WTC11 (cell line): ENCODE measurements around the gene NIPA2. TPM values are rescaled to one million over a fixed set of nuclear protein-coding genes. Genes with fewer than 3 reads are reported as not detected.
A peak's percentile ranks its signal among the peaks of the same experiment; 100 is the strongest.

Experiments
- ATAC-seq: fragments of 200-7000 bp; cut with Tn5 transposase; 2 replicates; pipeline ENCODE4 v1.10.0; 2021; ENCODE audit warnings: mild to moderate bottlenecking, moderate library complexity
- CTCF ChIA-PET: fragments of 300-600 bp; sonication (Branson Sonifier 250); formaldehyde crosslinking; loops from one replicate; lab custom pipeline; 2021; ENCODE audit warnings: antibody characterized with exemption; lab: Charles Lee
- POLR2A ChIA-PET: fragments of 350-600 bp; sonication (Branson Sonifier 250); formaldehyde crosslinking; loops from one replicate; lab custom pipeline; 2021; ENCODE audit warnings: antibody characterized with exemption; lab: Charles Lee
- DNase-seq: peaks from one replicate; pipeline ENCODE4 v3.0.0; 2021; ENCODE audit warnings: low spot score
- H3K27ac Mint-ChIP-seq: 2 replicates; pipeline ENCODE4 v1.8.0; 2021; ENCODE audit warnings: mixed read lengths
- H3K27me3 Mint-ChIP-seq: 2 replicates; pipeline ENCODE4 v1.8.0; 2021; ENCODE audit warnings: low read depth, mild to moderate bottlenecking, moderate library complexity, mixed read lengths
- H3K36me3 Mint-ChIP-seq: 2 replicates; pipeline ENCODE4 v1.8.0; 2021; ENCODE audit warnings: mixed read lengths
- H3K4me1 Mint-ChIP-seq: 2 replicates; pipeline ENCODE4 v1.8.0; 2022; ENCODE audit warnings: mixed read lengths
- H3K4me3 Mint-ChIP-seq: 2 replicates; pipeline ENCODE4 v1.8.0; 2021; ENCODE audit warnings: mild to moderate bottlenecking, moderate library complexity, mixed read lengths
- H3K9me3 Mint-ChIP-seq: 2 replicates; pipeline ENCODE4 v1.8.0; 2021; ENCODE audit warnings: mixed read lengths
- ATF6 ChIP-seq: sonication (generic); formaldehyde crosslinking; IDR thresholded peaks from 2 replicates; pipeline ENCODE4 v1.8.1; 2023; ENCODE audit warnings: mild to moderate bottlenecking, missing genetic modification reagents
- CREM ChIP-seq: sonication (generic); formaldehyde crosslinking; IDR thresholded peaks from 2 replicates; pipeline ENCODE4 v1.8.1; 2022; ENCODE audit warnings: mild to moderate bottlenecking, missing genetic modification reagents, moderate library complexity
- EMX1 ChIP-seq: fragments of 250-450 bp; sonication (Bioruptor Pico); IDR thresholded peaks from 2 replicates; pipeline ENCODE4 v1.8.0; 2021; ENCODE audit warnings: mild to moderate bottlenecking
- ESRRA ChIP-seq: sonication (generic); formaldehyde crosslinking; IDR thresholded peaks from 2 replicates; pipeline ENCODE4 v1.8.1; 2022; ENCODE audit warnings: mild to moderate bottlenecking, missing genetic modification reagents, borderline replicate concordance
- GTF2I ChIP-seq: fragments of 250-450 bp; sonication (Bioruptor Pico); conservative IDR thresholded peaks from 2 replicates; pipeline ENCODE4 v1.4.0; 2021; ENCODE audit warnings: mild to moderate bottlenecking
- IRF1 ChIP-seq: sonication (generic); formaldehyde crosslinking; IDR thresholded peaks from 2 replicates; pipeline ENCODE4 v1.8.0; 2023; ENCODE audit warnings: missing genetic modification reagents
- MYBL2 ChIP-seq: sonication (generic); formaldehyde crosslinking; IDR thresholded peaks from 2 replicates; pipeline ENCODE4 v1.8.1; 2023; ENCODE audit warnings: mild to moderate bottlenecking, moderate library complexity, missing genetic modification reagents
- ZNF232 ChIP-seq: sonication (generic); formaldehyde crosslinking; IDR thresholded peaks from 2 replicates; pipeline ENCODE4 v1.8.0; 2022; ENCODE audit warnings: mild to moderate bottlenecking, missing genetic modification reagents
- ZNF263 ChIP-seq: sonication (generic); formaldehyde crosslinking; IDR thresholded peaks from 2 replicates; pipeline ENCODE4 v1.8.1; 2022; ENCODE audit warnings: low read depth, mild to moderate bottlenecking, moderate library complexity, missing genetic modification reagents
- ZNF281 ChIP-seq: sonication (generic); formaldehyde crosslinking; IDR thresholded peaks from 2 replicates; pipeline ENCODE4 v1.8.0; 2023; ENCODE audit warnings: mild to moderate bottlenecking, missing genetic modification reagents
- ZNF396 ChIP-seq: fragments of 250-450 bp; sonication (Bioruptor Pico); IDR thresholded peaks from 2 replicates; pipeline ENCODE4 v1.8.0; 2021; ENCODE audit warnings: mild to moderate bottlenecking, moderate library complexity, borderline replicate concordance
- ZNF532 ChIP-seq: fragments of 250-450 bp; sonication (Bioruptor Pico); IDR thresholded peaks from 2 replicates; pipeline ENCODE4 v1.9.0; 2021; ENCODE audit warnings: mild to moderate bottlenecking, borderline replicate concordance
- total RNA-seq: library from RNA; stranded (reverse); gene quantifications from 3 replicates; pipeline ENCODE4 v1.2.3, GENCODE V29; 2021
- TF ChIP-seq, protein P1 (sequence below): sonication (generic); formaldehyde crosslinking; IDR thresholded peaks from 2 replicates; pipeline ENCODE4 v1.8.1; 2022; ENCODE audit warnings: low read depth, mild to moderate bottlenecking, moderate library complexity, missing genetic modification reagents, borderline replicate concordance
- TF ChIP-seq, protein P2 (sequence below): sonication (generic); formaldehyde crosslinking; IDR thresholded peaks from 2 replicates; pipeline ENCODE4 v1.8.0; 2023; ENCODE audit warnings: missing genetic modification reagents, mild to moderate bottlenecking, borderline replicate concordance
- TF ChIP-seq, protein P3 (sequence below): sonication (generic); formaldehyde crosslinking; conservative IDR thresholded peaks from 2 replicates; pipeline ENCODE4 v1.8.1; 2022; ENCODE audit warnings: mild to moderate bottlenecking, missing genetic modification reagents

The NIPA2 gene
- total RNA-seq, 1 experiment from 2014 or later = 79.5 TPM

- no peak for ATAC-seq
- Mint-ChIP-seq H3K27me3 (no peaks in the 10 kb centered on the region), H3K4me3 (no peak overlapping the region), H3K27ac (peak overlapping the region; percentile 45; the same call in 1 of the 2 replicates), H3K36me3 (peaks cover 41% of the 10 kb centered on the region), H3K9me3 (no peaks in the 10 kb centered on the region), H3K4me1 (peaks cover 3% of the 10 kb centered on the region; the same call in 1 of the 2 replicates)
- ChIA-PET CTCF (no interaction called here), POLR2A (no interaction called here)
- no peak for DNase-seq
- no peak for TF ChIP-seq EMX1 (CRISPR knock-in tag)
- TF ChIP-seq, protein P1, sequence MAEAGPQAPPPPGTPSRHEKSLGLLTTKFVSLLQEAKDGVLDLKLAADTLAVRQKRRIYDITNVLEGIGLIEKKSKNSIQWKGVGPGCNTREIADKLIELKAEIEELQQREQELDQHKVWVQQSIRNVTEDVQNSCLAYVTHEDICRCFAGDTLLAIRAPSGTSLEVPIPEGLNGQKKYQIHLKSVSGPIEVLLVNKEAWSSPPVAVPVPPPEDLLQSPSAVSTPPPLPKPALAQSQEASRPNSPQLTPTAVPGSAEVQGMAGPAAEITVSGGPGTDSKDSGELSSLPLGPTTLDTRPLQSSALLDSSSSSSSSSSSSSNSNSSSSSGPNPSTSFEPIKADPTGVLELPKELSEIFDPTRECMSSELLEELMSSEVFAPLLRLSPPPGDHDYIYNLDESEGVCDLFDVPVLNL (CRISPR knock-in tag) = no peak
- no peak for TF ChIP-seq ZNF396 (CRISPR knock-in tag)
- TF ChIP-seq MYBL2 (CRISPR knock-in tag) = no peak
- no peak for TF ChIP-seq ZNF232 (CRISPR knock-in tag)
- no peak for TF ChIP-seq CREM
- no peak for TF ChIP-seq ZNF532 (CRISPR knock-in tag)
Observed at GRCh38 chr15:22916606-22917350, 78.3 kb downstream of the NIPA2 start.

GRCh38 chr15:22917556-22917955 is 79.1 kb downstream of the NIPA2 start:
- ATAC-seq = no peak
- no peak for DNase-seq
- H3K27me3 Mint-ChIP-seq = no peaks in the 10 kb centered on the region
- no peaks in the 10 kb centered on the region for H3K9me3 Mint-ChIP-seq
- H3K27ac Mint-ChIP-seq = peak overlapping the region; percentile 45; the same call in 1 of the 2 replicates
- peaks cover 3% of the 10 kb centered on the region; the same call in 1 of the 2 replicates for H3K4me1 Mint-ChIP-seq
- no peak overlapping the region for H3K4me3 Mint-ChIP-seq
- POLR2A ChIA-PET = interaction anchor here (0.6 kb wide), 1 partner anchor 21 kb away, joined by 8 read pairs; no protein-coding TSS in a partner anchor
- CTCF ChIA-PET = no interaction called here
- peaks cover 37% of the 10 kb centered on the region for H3K36me3 Mint-ChIP-seq
- TF ChIP-seq ATF6 (CRISPR knock-in tag) (no peak), IRF1 (CRISPR knock-in tag) (no peak), ESRRA (CRISPR knock-in tag) (no peak), GTF2I (no peak), ZNF263 (CRISPR knock-in tag) (no peak), ZNF281 (CRISPR knock-in tag) (no peak)
- TF ChIP-seq, protein P2, sequence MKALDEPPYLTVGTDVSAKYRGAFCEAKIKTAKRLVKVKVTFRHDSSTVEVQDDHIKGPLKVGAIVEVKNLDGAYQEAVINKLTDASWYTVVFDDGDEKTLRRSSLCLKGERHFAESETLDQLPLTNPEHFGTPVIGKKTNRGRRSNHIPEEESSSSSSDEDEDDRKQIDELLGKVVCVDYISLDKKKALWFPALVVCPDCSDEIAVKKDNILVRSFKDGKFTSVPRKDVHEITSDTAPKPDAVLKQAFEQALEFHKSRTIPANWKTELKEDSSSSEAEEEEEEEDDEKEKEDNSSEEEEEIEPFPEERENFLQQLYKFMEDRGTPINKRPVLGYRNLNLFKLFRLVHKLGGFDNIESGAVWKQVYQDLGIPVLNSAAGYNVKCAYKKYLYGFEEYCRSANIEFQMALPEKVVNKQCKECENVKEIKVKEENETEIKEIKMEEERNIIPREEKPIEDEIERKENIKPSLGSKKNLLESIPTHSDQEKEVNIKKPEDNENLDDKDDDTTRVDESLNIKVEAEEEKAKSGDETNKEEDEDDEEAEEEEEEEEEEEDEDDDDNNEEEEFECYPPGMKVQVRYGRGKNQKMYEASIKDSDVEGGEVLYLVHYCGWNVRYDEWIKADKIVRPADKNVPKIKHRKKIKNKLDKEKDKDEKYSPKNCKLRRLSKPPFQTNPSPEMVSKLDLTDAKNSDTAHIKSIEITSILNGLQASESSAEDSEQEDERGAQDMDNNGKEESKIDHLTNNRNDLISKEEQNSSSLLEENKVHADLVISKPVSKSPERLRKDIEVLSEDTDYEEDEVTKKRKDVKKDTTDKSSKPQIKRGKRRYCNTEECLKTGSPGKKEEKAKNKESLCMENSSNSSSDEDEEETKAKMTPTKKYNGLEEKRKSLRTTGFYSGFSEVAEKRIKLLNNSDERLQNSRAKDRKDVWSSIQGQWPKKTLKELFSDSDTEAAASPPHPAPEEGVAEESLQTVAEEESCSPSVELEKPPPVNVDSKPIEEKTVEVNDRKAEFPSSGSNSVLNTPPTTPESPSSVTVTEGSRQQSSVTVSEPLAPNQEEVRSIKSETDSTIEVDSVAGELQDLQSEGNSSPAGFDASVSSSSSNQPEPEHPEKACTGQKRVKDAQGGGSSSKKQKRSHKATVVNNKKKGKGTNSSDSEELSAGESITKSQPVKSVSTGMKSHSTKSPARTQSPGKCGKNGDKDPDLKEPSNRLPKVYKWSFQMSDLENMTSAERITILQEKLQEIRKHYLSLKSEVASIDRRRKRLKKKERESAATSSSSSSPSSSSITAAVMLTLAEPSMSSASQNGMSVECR (CRISPR knock-in tag) = no peak
- TF ChIP-seq, protein P3, sequence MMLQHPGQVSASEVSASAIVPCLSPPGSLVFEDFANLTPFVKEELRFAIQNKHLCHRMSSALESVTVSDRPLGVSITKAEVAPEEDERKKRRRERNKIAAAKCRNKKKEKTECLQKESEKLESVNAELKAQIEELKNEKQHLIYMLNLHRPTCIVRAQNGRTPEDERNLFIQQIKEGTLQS (CRISPR knock-in tag) = no peak
